ENCODE results near the gene BBS1.

The BBS1 gene

GRCh38 chr11:66477263-66478201, 32.9 kb upstream of the BBS1 start:
- no peak for DNase-seq

- no peak for DNase-seq
Measured at GRCh38 chr11:66478729-66479393, 31.6 kb upstream of the BBS1 start.

- DNase-seq = peak; percentile 84
Measured at GRCh38 chr11:66479394-66480116, 30.9 kb upstream of the BBS1 start.

- peak; percentile 96 for DNase-seq
Measured at GRCh38 chr11:66480117-66480938, 30.1 kb upstream of the BBS1 start, which contains the start of gene DPP3. TSS of gene DPP3 (plus strand) at chr11:66480434. CDS start at chr11:66482201, 1,767 bp downstream.

- DNase-seq = no peak
Measured at GRCh38 chr11:66484806-66485380, 25.5 kb upstream of the BBS1 start.

- no peak for DNase-seq
Measured at GRCh38 chr11:66488957-66489356, 21.5 kb upstream of the BBS1 start.

- DNase-seq = no peak
Measured at GRCh38 chr11:66489636-66490035, 20.8 kb upstream of the BBS1 start.

- no peak for DNase-seq
Measured at GRCh38 chr11:66491315-66491935, 19.0 kb upstream of the BBS1 start.

- DNase-seq = no peak
Measured at GRCh38 chr11:66492161-66492865, 18.1 kb upstream of the BBS1 start.

GRCh38 chr11:66493130-66493529, 17.3 kb upstream of the BBS1 start:
- no peak for DNase-seq

GRCh38 chr11:66494458-66494857, 16.0 kb upstream of the BBS1 start:
- DNase-seq = no peak

- no peak for DNase-seq
Measured at GRCh38 chr11:66494935-66495334, 15.5 kb upstream of the BBS1 start.

GRCh38 chr11:66495401-66495854, 15.0 kb upstream of the BBS1 start:
- DNase-seq = no peak

- DNase-seq = no peak
Measured at GRCh38 chr11:66497206-66497605, 13.2 kb upstream of the BBS1 start.

- no peak for DNase-seq
Measured at GRCh38 chr11:66498506-66498905, 11.9 kb upstream of the BBS1 start.

- DNase-seq = no peak
Measured at GRCh38 chr11:66505276-66505816, 5.1 kb upstream of the BBS1 start.

GRCh38 chr11:66509131-66509561, 1.3 kb upstream of the BBS1 start:
- DNase-seq = no peak

GRCh38 chr11:66510990-66511339, 530 bp downstream of the BBS1 start:
- DNase-seq = no peak

- no peak for DNase-seq
Measured at GRCh38 chr11:66523611-66524010, 13.2 kb downstream of the BBS1 start.

GRCh38 chr11:66524304-66525040, 14.0 kb downstream of the BBS1 start:
- DNase-seq = no peak

Measured in NCI-H526 treated with DMSO at 0.1 percent for 48 hours (cell line).